Calu3 (cell line): ENCODE measurements around the gene PRAME. TPM values are rescaled to one million over a fixed set of nuclear protein-coding genes. Genes with fewer than 3 reads are reported as not detected.

Experiments
- BruUV-seq: library from RNA; stranded (reverse); fragments of 400-500 nt; replicated peaks from 2 replicates; lab custom pipeline; 2021; lab: Mats Ljungman, UMichigan
- CTCF ChIA-PET: fragments of 300-600 bp; sonication (Branson Sonifier 250); formaldehyde crosslinking; loops from one replicate; lab custom pipeline; 2022; ENCODE audit warnings: antibody characterized with exemption; lab: Charles Lee
- DNase-seq: peaks from one replicate; pipeline ENCODE4 v3.0.0; 2022
- H3K27ac Mint-ChIP-seq: one replicate; pipeline ENCODE4 v1.8.0; 2022; ENCODE audit warnings: mixed read lengths; ENCODE audit not compliant: unreplicated experiment
- H3K27me3 Mint-ChIP-seq: one replicate; pipeline ENCODE4 v1.8.0; 2022; ENCODE audit warnings: mixed read lengths; ENCODE audit not compliant: unreplicated experiment
- H3K36me3 Mint-ChIP-seq: one replicate; pipeline ENCODE4 v1.8.0; 2022; ENCODE audit warnings: mild to moderate bottlenecking, moderate library complexity, mixed read lengths; ENCODE audit not compliant: insufficient read depth, unreplicated experiment
- H3K4me1 Mint-ChIP-seq: one replicate; pipeline ENCODE4 v1.8.0; 2022; ENCODE audit warnings: mild to moderate bottlenecking, low read depth, mixed read lengths; ENCODE audit not compliant: unreplicated experiment
- H3K4me3 Mint-ChIP-seq: one replicate; pipeline ENCODE4 v1.8.0; 2022; ENCODE audit warnings: mild to moderate bottlenecking, low read depth, moderate library complexity, mixed read lengths; ENCODE audit not compliant: unreplicated experiment
- H3K9me3 Mint-ChIP-seq: one replicate; pipeline ENCODE4 v1.8.0; 2022; ENCODE audit warnings: low read depth, mixed read lengths; ENCODE audit not compliant: unreplicated experiment
- CTCF ChIP-seq: fragments of 200-600 bp; IDR thresholded peaks from one replicate; pipeline ENCODE4 v1.8.0; 2022; ENCODE audit warnings: antibody characterized with exemption; ENCODE audit not compliant: unreplicated experiment
- intact Hi-C: fragments of 100-400 bp; cut with micrococcal nuclease; formaldehyde crosslinking; loops from one replicate; pipeline ENCODE4 v1.10.0; 2022; ENCODE audit not compliant: unreplicated experiment
- total RNA-seq: library from RNA; stranded (reverse); gene quantifications from 2 replicates; pipeline ENCODE4 v1.2.3, GENCODE V29; 2022

PRAME gene
- total RNA-seq, 1 experiment from 2014 or later = 2.6 TPM

- no TSS peak for BruUV-seq
- CTCF ChIA-PET = no interaction called here
- Mint-ChIP-seq H3K36me3 (no peaks in the 10 kb centered on the region), H3K27me3 (peaks cover 62% of the 10 kb centered on the region), H3K27ac (no peak overlapping the region), H3K4me1 (no peaks in the 10 kb centered on the region), H3K4me3 (no peak overlapping the region), H3K9me3 (no peaks in the 10 kb centered on the region)
- no peak for TF ChIP-seq CTCF
- intact Hi-C loops = no loop called here
- DNase-seq = no peak
Observed at GRCh38 chr22:22538226-22538989, 20.7 kb downstream of the PRAME start.

- TF ChIP-seq CTCF = no peak
- Mint-ChIP-seq H3K9me3 (no peaks in the 10 kb centered on the region), H3K4me3 (no peak overlapping the region), H3K27me3 (peaks cover 47% of the 10 kb centered on the region), H3K36me3 (no peaks in the 10 kb centered on the region), H3K27ac (no peak overlapping the region), H3K4me1 (no peaks in the 10 kb centered on the region)
- BruUV-seq = no TSS peak
- no peak for DNase-seq
- intact Hi-C loops = no loop called here
- CTCF ChIA-PET = no interaction called here
Observed at GRCh38 chr22:22536916-22537315, 22.1 kb downstream of the PRAME start.

- intact Hi-C loops = no loop called here
- no peak for DNase-seq
- no peak overlapping the region for H3K27ac Mint-ChIP-seq
- H3K9me3 Mint-ChIP-seq = no peaks in the 10 kb centered on the region
- TF ChIP-seq CTCF = no peak
- no peak overlapping the region for H3K4me3 Mint-ChIP-seq
- H3K4me1 Mint-ChIP-seq = no peaks in the 10 kb centered on the region
- no peaks in the 10 kb centered on the region for H3K36me3 Mint-ChIP-seq
- CTCF ChIA-PET = interaction anchor here (0.6 kb wide), 1 partner anchor 40 kb away, joined by 3 read pairs; no protein-coding TSS in a partner anchor
- no TSS peak for BruUV-seq
- H3K27me3 Mint-ChIP-seq = peaks cover 43% of the 10 kb centered on the region
Observed at GRCh38 chr22:22536515-22536914, 22.6 kb downstream of the PRAME start.

- Mint-ChIP-seq H3K36me3 (no peaks in the 10 kb centered on the region), H3K9me3 (no peaks in the 10 kb centered on the region), H3K27me3 (peaks cover 35% of the 10 kb centered on the region), H3K4me1 (no peaks in the 10 kb centered on the region), H3K27ac (no peak overlapping the region), H3K4me3 (no peak overlapping the region)
- intact Hi-C loops = no loop called here
- no peak for TF ChIP-seq CTCF
- BruUV-seq = no TSS peak
- no peak for DNase-seq
- CTCF ChIA-PET = interaction anchor here (0.6 kb wide), 1 partner anchor 41 kb away, joined by 3 read pairs; no protein-coding TSS in a partner anchor
Observed at GRCh38 chr22:22535662-22536061, 23.4 kb downstream of the PRAME start.
